ENCODE measurements around the gene CDC14B. TPM values are rescaled to one million over a fixed set of nuclear protein-coding genes. Genes with fewer than 3 reads are reported as not detected.
A peak's percentile ranks its signal among the peaks of the same experiment; 100 is the strongest.

The CDC14B gene
- total and polyA plus RNA-seq, 2 of the 4 experiments (the other 2 are of a cell fraction), result 9.7 to 26.3 TPM

- no peak for TF ChIP-seq BHLHE40 (IDR thresholded peaks at IDR 0.05; ENCODE audit: low read depth, low read length)
Observed at GRCh38 chr9:96556701-96557461, 62.8 kb downstream of the CDC14B start (continued).

- no peak for ATAC-seq (ENCODE audit: low read depth)
- WGBS, 2 experiments (ENCODE audit: extremely low coverage in 2 of 2, insufficient read length in 1 of 2), result 49% methylated on average over 3 of the region's 11 CpGs; no CpG with 5 or more reads in 1 of the 2 experiments
- intact Hi-C loops (cut with micrococcal nuclease), result loop anchor here (5.0 kb wide), 1 partner anchor 38 kb away; no protein-coding TSS in a partner anchor
Observed at GRCh38 chr9:96555567-96556386, 63.9 kb downstream of the CDC14B start.

More at GRCh38 chr9:96555567-96556386, 63.9 kb downstream of the CDC14B start:
- Histone ChIP-seq H3K14ac (replicated peaks; ENCODE audit: low read depth, low read length) (peak overlapping the region; percentile 12; the same call in 1 of the 2 replicates), H2BK5ac (ENCODE audit: low read depth, low read length, poor library complexity, severe bottlenecking) (no peak overlapping the region), H2BK120ac (ENCODE audit: low read depth, low read length) (peak overlapping the region; percentile 23), H2BK15ac (ENCODE audit: low read depth, low read length) (0 out of 3 replicates have a peak overlapping the region, but pooled peaks have one; percentile 57), H2AK9ac (replicated peaks; ENCODE audit: low read depth, low read length, poor library complexity) (no peak overlapping the region), H3K36me3 (ENCODE audit: control insufficient read depth, insufficient read depth, low read length) (peaks cover 3% of the 10 kb centered on the region), H3K23ac (ENCODE audit: low read depth, low read length) (peak overlapping the region; percentile 66; the same call in 1 of the 2 replicates), H2BK20ac (ENCODE audit: low read depth, low read length) (peak overlapping the region; percentile 10; the same call in 1 of the 2 replicates), H3K4ac (ENCODE audit: low read depth, low read length) (no peak overlapping the region; the same call in 1 of the 2 replicates), H3K4me3 (ENCODE audit: insufficient read depth, low read depth, low read length) (no peak overlapping the region), H3K27me3 (ENCODE audit: control insufficient read depth, insufficient read depth, low read length) (no peaks in the 10 kb centered on the region), H3K4me2 (ENCODE audit: low read depth, low read length) (peak overlapping the region; percentile 46), H4K5ac (ENCODE audit: low read depth, low read length) (no peak overlapping the region), H2AK5ac (ENCODE audit: low read depth, low read length) (peak overlapping the region; percentile 27; the same call in 1 of the 2 replicates), H3K27ac (ENCODE audit: insufficient read depth, low read length) (peak overlapping the region; percentile 47; the same call in 1 of the 2 replicates), H3K9me3 (ENCODE audit: control insufficient read depth, insufficient read depth, low read length) (no peaks in the 10 kb centered on the region), H4K20me1 (ENCODE audit: insufficient read depth, low read length) (no peaks in the 10 kb centered on the region), H3K9me1 (ENCODE audit: insufficient read depth, low read length) (peaks cover 15% of the 10 kb centered on the region), H4K91ac (ENCODE audit: insufficient read depth, low read depth, low read length) (no peak overlapping the region), H3K79me1 (ENCODE audit: low read depth in 1 of 2, low read length in 2 of 2) (peaks cover 12 to 23% of the 10 kb centered on the region in 2 experiments), H4K8ac (ENCODE audit: low read depth in 2 of 2, low read length in 2 of 2) (peak overlapping the region in 1 of 2 experiments; percentile 6; a peak in 1 of 4 replicates), H3K56ac (ENCODE audit: extremely low read depth, insufficient read depth, low read length) (no peak overlapping the region), H3K9ac (ENCODE audit: low read depth, low read length) (no peak overlapping the region), H3K18ac (ENCODE audit: low read depth, low read length) (no peak overlapping the region; the same call in 1 of the 2 replicates), H3K4me1 (ENCODE audit: control insufficient read depth, insufficient read depth, low read length) (peaks cover 18% of the 10 kb centered on the region), H2AFZ (replicated peaks; ENCODE audit: low read length, poor library complexity) (no peak overlapping the region)
- peak; percentile 44 for DNase-seq
- dilution Hi-C loops (cut with HindIII; ENCODE audit: low sequenced_read_pairs, unreplicated experiment), result no loop called here
- no TSS peak for BruUV-seq (replicated peaks)
- ChIA-PET CTCF (no interaction called here), POLR2A (ENCODE audit: unreplicated experiment) (no interaction called here)
- in situ Hi-C loops (cut with MboI; ENCODE audit: low sequenced_read_pairs), result no loop called here
- TF ChIP-seq ELK1 (IDR thresholded peaks at IDR 0.05; ENCODE audit: borderline replicate concordance, low read depth, low read length) (no peak), FOS (IDR thresholded peaks at IDR 0.05; ENCODE audit: low read depth, low read length) (no peak), BHLHE40 (IDR thresholded peaks at IDR 0.05; ENCODE audit: low read depth, low read length) (no peak), CEBPB (IDR thresholded peaks at IDR 0.05; ENCODE audit: low read depth, low read length) (peak; percentile 68; the same call in 1 of the 2 replicates), USF2 (IDR thresholded peaks at IDR 0.05; ENCODE audit: low read depth, low read length) (no peak)

All from IMR-90 (cell line).